Measurements from ENCODE around the gene APIP.

The APIP gene

GRCh38 chr11:34887260-34887659 is 28.9 kb downstream of the APIP start:
- H3K36me3 ChIP-seq (ENCODE audit: control insufficient read depth, insufficient read depth, low read length), result peaks cover 24% of the 10 kb centered on the region
- WGBS, 2 experiments (ENCODE audit: insufficient coverage in 2 of 2), result 100% methylated on average over 1 of the region's 1 CpG
- no peak overlapping the region for H3K4me3 ChIP-seq (ENCODE audit: extremely low read depth, insufficient read depth, low read length, poor library complexity, severe bottlenecking)
- H3K9me3 ChIP-seq (ENCODE audit: control insufficient read depth, low read length), result no peaks in the 10 kb centered on the region
- no peak overlapping the region for H3K27ac ChIP-seq (ENCODE audit: low read depth, low read length, severe bottlenecking)
- H3K4me1 ChIP-seq (ENCODE audit: control insufficient read depth, insufficient read depth, low read length, poor library complexity, severe bottlenecking), result no peaks in the 10 kb centered on the region

DNA sequence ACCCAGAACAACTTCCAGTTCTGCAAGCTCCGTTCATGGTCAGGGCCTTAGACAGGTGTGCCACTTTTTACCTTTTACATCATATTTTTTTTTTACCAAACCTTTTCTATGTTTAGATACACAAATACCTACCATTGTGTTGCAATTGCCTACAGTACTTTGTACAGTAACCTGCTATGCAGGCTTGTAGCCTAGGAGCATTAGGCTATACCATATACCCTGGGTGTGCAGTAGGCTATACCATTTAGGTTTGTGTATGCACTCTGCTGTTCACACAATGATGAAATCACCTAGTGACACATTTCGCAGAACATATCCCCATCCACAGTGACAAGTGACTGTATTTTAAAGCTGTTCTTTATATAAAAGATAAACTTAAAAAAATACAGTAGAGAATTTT is 29.6 kb downstream of the APIP start:
- no peaks in the 10 kb centered on the region for H3K4me1 ChIP-seq (ENCODE audit: control insufficient read depth, insufficient read depth, low read length, poor library complexity, severe bottlenecking)
- H3K36me3 ChIP-seq (ENCODE audit: control insufficient read depth, insufficient read depth, low read length), result peaks cover 28% of the 10 kb centered on the region
- no peaks in the 10 kb centered on the region for H3K9me3 ChIP-seq (ENCODE audit: control insufficient read depth, low read length)
- no peak overlapping the region for H3K4me3 ChIP-seq (ENCODE audit: extremely low read depth, insufficient read depth, low read length, poor library complexity, severe bottlenecking)
- no peak overlapping the region for H3K27ac ChIP-seq (ENCODE audit: low read depth, low read length, severe bottlenecking)
- 100% methylated on average over 1 of the region's 2 CpGs for WGBS, 2 experiments (ENCODE audit: insufficient coverage in 2 of 2)

DNA sequence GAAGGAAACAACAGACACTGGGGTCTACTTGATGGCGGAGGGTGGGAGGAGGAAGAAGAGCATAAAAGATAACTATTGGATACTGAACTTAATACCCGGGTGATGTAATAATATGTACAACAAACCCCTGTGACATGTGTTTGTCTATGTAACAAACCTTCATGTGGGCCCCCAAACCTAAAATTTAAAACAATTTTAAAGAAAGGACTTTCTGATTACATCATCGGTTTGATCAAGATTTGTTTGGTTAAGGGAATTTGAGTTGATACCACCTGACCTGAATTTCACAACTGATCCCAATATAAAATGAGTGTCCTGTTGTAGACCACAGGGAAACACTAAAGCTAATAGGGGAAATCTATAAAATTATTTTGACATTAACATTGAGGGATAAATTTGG is 34.3 kb downstream of the APIP start:
- no peaks in the 10 kb centered on the region for H3K4me1 ChIP-seq (ENCODE audit: control insufficient read depth, insufficient read depth, low read length, poor library complexity, severe bottlenecking)
- H3K9me3 ChIP-seq (ENCODE audit: control insufficient read depth, low read length), result no peaks in the 10 kb centered on the region
- H3K27ac ChIP-seq (ENCODE audit: low read depth, low read length, severe bottlenecking), result no peak overlapping the region
- 100% methylated on average over 1 of the region's 3 CpGs; no CpG with 5 or more reads in 1 of the 2 experiments for WGBS, 2 experiments (ENCODE audit: insufficient coverage in 2 of 2)
- no peak overlapping the region for H3K4me3 ChIP-seq (ENCODE audit: extremely low read depth, insufficient read depth, low read length, poor library complexity, severe bottlenecking)
- peaks cover 31% of the 10 kb centered on the region for H3K36me3 ChIP-seq (ENCODE audit: control insufficient read depth, insufficient read depth, low read length)

- no peaks in the 10 kb centered on the region for H3K4me1 ChIP-seq (ENCODE audit: control insufficient read depth, insufficient read depth, low read length, poor library complexity, severe bottlenecking)
- H3K4me3 ChIP-seq (ENCODE audit: extremely low read depth, insufficient read depth, low read length, poor library complexity, severe bottlenecking), result no peak overlapping the region
- 80% methylated on average over 1 of the region's 3 CpGs; no CpG with 5 or more reads in 1 of the 2 experiments for WGBS, 2 experiments (ENCODE audit: insufficient coverage in 2 of 2)
Observed at GRCh38 chr11:34877375-34877975, 38.7 kb downstream of the APIP start.

GRCh38 chr11:34874202-34874601 is 42.0 kb downstream of the APIP start:
- no peaks in the 10 kb centered on the region for H3K9me3 ChIP-seq (ENCODE audit: control insufficient read depth, low read length)
- H3K4me1 ChIP-seq (ENCODE audit: control insufficient read depth, insufficient read depth, low read length, poor library complexity, severe bottlenecking), result no peaks in the 10 kb centered on the region
- no peaks in the 10 kb centered on the region for H3K36me3 ChIP-seq (ENCODE audit: control insufficient read depth, insufficient read depth, low read length)
- H3K4me3 ChIP-seq (ENCODE audit: extremely low read depth, insufficient read depth, low read length, poor library complexity, severe bottlenecking), result no peak overlapping the region
- no peak overlapping the region for H3K27ac ChIP-seq (ENCODE audit: low read depth, low read length, severe bottlenecking)
- 90 to 97% methylated on average over 3 to 4 of the region's 4 CpGs for WGBS, 2 experiments (ENCODE audit: insufficient coverage in 2 of 2)

More at GRCh38 chr11:34877375-34877975, 38.7 kb downstream of the APIP start:
- Histone ChIP-seq H3K36me3 (ENCODE audit: control insufficient read depth, insufficient read depth, low read length) (peaks cover 16% of the 10 kb centered on the region), H3K9me3 (ENCODE audit: control insufficient read depth, low read length) (no peaks in the 10 kb centered on the region), H3K27ac (ENCODE audit: low read depth, low read length, severe bottlenecking) (no peak overlapping the region)

DNA sequence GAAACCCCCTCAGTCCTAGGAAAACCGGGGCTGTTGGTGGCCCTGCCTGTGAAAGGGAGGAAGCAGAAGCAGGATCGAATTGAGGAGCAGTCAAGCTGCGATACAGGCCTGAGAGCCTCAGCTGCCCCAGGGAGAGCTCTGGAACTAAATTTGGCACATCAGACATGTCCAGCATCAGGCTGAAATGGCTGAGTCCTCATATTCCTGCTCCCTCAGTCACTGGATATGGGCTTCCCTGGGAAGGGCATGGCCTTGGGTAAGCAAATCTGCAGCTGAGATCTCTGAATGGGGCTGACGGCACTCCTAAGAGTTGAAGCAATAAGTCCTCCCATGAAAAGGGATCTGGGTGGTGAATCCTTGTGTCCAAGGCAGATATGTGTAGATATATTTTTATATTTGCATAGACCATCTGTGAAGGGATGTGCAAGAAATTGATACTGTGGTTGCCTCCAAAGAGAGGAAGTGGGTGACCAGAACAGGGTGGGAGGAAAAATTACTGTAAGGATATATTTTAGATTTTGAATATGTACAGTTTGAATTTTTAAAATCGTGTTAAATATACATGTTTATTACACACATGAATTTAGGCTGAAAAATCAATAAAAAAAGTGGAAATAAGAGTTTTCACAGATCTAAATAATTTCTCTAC is 45.5 kb downstream of the APIP start:
- WGBS, 2 experiments (ENCODE audit: insufficient coverage in 2 of 2), result 97 to 98% methylated on average over 3 to 4 of the region's 5 CpGs
- no peaks in the 10 kb centered on the region for H3K9me3 ChIP-seq (ENCODE audit: control insufficient read depth, low read length)
- H3K4me1 ChIP-seq (ENCODE audit: control insufficient read depth, insufficient read depth, low read length, poor library complexity, severe bottlenecking), result no peaks in the 10 kb centered on the region
- H3K4me3 ChIP-seq (ENCODE audit: extremely low read depth, insufficient read depth, low read length, poor library complexity, severe bottlenecking), result no peak overlapping the region
- no peaks in the 10 kb centered on the region for H3K36me3 ChIP-seq (ENCODE audit: control insufficient read depth, insufficient read depth, low read length)
- H3K27ac ChIP-seq (ENCODE audit: low read depth, low read length, severe bottlenecking), result no peak overlapping the region

- H3K9me3 ChIP-seq (ENCODE audit: control insufficient read depth, low read length), result no peaks in the 10 kb centered on the region
- H3K4me1 ChIP-seq (ENCODE audit: control insufficient read depth, insufficient read depth, low read length, poor library complexity, severe bottlenecking), result no peaks in the 10 kb centered on the region
- H3K36me3 ChIP-seq (ENCODE audit: control insufficient read depth, insufficient read depth, low read length), result no peaks in the 10 kb centered on the region
- 55 to 92% methylated on average over 2 of the region's 3 CpGs for WGBS, 2 experiments (ENCODE audit: insufficient coverage in 2 of 2)
- no peak overlapping the region for H3K4me3 ChIP-seq (ENCODE audit: extremely low read depth, insufficient read depth, low read length, poor library complexity, severe bottlenecking)
- no peak overlapping the region for H3K27ac ChIP-seq (ENCODE audit: low read depth, low read length, severe bottlenecking)
Observed at GRCh38 chr11:34869425-34869824, 46.8 kb downstream of the APIP start.

- no peak overlapping the region for H3K4me3 ChIP-seq (ENCODE audit: extremely low read depth, insufficient read depth, low read length, poor library complexity, severe bottlenecking)
- H3K27ac ChIP-seq (ENCODE audit: low read depth, low read length, severe bottlenecking), result no peak overlapping the region
- no peaks in the 10 kb centered on the region for H3K9me3 ChIP-seq (ENCODE audit: control insufficient read depth, low read length)
- WGBS, 2 experiments (ENCODE audit: insufficient coverage in 2 of 2), result 100% methylated on average over 2 of the region's 2 CpGs; no CpG with 5 or more reads in 1 of the 2 experiments
- H3K36me3 ChIP-seq (ENCODE audit: control insufficient read depth, insufficient read depth, low read length), result no peaks in the 10 kb centered on the region
- H3K4me1 ChIP-seq (ENCODE audit: control insufficient read depth, insufficient read depth, low read length, poor library complexity, severe bottlenecking), result no peaks in the 10 kb centered on the region
Observed at GRCh38 chr11:34866375-34866774, 49.8 kb downstream of the APIP start.

GRCh38 chr11:34865261-34865660 is 50.9 kb downstream of the APIP start:
- Histone ChIP-seq H3K9me3 (ENCODE audit: control insufficient read depth, low read length) (no peaks in the 10 kb centered on the region), H3K36me3 (ENCODE audit: control insufficient read depth, insufficient read depth, low read length) (no peaks in the 10 kb centered on the region), H3K27ac (ENCODE audit: low read depth, low read length, severe bottlenecking) (no peak overlapping the region), H3K4me1 (ENCODE audit: control insufficient read depth, insufficient read depth, low read length, poor library complexity, severe bottlenecking) (no peaks in the 10 kb centered on the region), H3K4me3 (ENCODE audit: extremely low read depth, insufficient read depth, low read length, poor library complexity, severe bottlenecking) (no peak overlapping the region)
- 90 to 100% methylated on average over 2 to 3 of the region's 3 CpGs for WGBS, 2 experiments (ENCODE audit: insufficient coverage in 2 of 2)

- 95 to 100% methylated on average over 1 of the region's 2 CpGs for WGBS, 2 experiments (ENCODE audit: insufficient coverage in 2 of 2)
- Histone ChIP-seq H3K9me3 (ENCODE audit: control insufficient read depth, low read length) (no peaks in the 10 kb centered on the region), H3K27ac (ENCODE audit: low read depth, low read length, severe bottlenecking) (no peak overlapping the region)
Observed at GRCh38 chr11:34864424-34864823, 51.8 kb downstream of the APIP start.

DNA sequence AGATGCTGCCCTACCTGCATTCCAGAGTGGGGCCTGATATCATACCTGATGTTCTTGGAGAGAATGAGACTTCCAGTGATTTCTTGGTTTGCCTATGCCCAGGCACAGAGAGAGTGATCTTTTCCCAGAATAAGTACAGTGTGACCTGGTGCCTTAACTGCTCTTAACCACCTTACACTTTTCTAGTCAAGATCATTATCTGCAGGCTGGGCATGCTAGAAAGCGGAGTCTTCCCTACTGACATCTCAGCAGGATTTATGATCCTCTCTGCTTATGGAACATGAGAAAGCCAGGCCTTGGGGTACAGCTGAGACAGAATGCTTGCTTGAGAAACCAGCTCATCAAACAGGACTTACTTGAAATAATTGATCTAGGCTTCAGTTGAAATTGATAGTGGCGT is 53.1 kb downstream of the APIP start:
- Histone ChIP-seq H3K9me3 (ENCODE audit: control insufficient read depth, low read length) (no peaks in the 10 kb centered on the region), H3K27ac (ENCODE audit: low read depth, low read length, severe bottlenecking) (no peak overlapping the region), H3K4me3 (ENCODE audit: extremely low read depth, insufficient read depth, low read length, poor library complexity, severe bottlenecking) (no peak overlapping the region)

More at GRCh38 chr11:34864424-34864823, 51.8 kb downstream of the APIP start:
- no peaks in the 10 kb centered on the region for H3K36me3 ChIP-seq (ENCODE audit: control insufficient read depth, insufficient read depth, low read length)
- H3K4me1 ChIP-seq (ENCODE audit: control insufficient read depth, insufficient read depth, low read length, poor library complexity, severe bottlenecking), result no peaks in the 10 kb centered on the region
- no peak overlapping the region for H3K4me3 ChIP-seq (ENCODE audit: extremely low read depth, insufficient read depth, low read length, poor library complexity, severe bottlenecking)

More for the DNA sequence above, 53.1 kb downstream of the APIP start:
- 86% methylated on average over 1 of the region's 2 CpGs; no CpG with 5 or more reads in 1 of the 2 experiments for WGBS, 2 experiments (ENCODE audit: insufficient coverage in 2 of 2)
- H3K36me3 ChIP-seq (ENCODE audit: control insufficient read depth, insufficient read depth, low read length), result no peaks in the 10 kb centered on the region
- H3K4me1 ChIP-seq (ENCODE audit: control insufficient read depth, insufficient read depth, low read length, poor library complexity, severe bottlenecking), result no peaks in the 10 kb centered on the region
